Cerebellar cortex (tissue), 1 donor: ENCODE results near the gene CDC42BPA.
"Not testable (repeated sequence)": the region's sequence is repeated elsewhere in the genome, so short reads cannot be mapped to it uniquely, and the experiment has no call there.

Source experiments
- DNase-seq: peaks from one replicate; pipeline ENCODE4 v3.0.0-alpha.2; 2015; ENCODE audit warnings: low spot score

The CDC42BPA gene

GRCh38 chr1:227192163-227192562, 126.1 kb downstream of the CDC42BPA start:
- DNase-seq: peak; percentile 25

GRCh38 chr1:227191607-227192006, 126.7 kb downstream of the CDC42BPA start:
- no peak for DNase-seq

- no peak for DNase-seq
These were observed 128.0 kb downstream of the CDC42BPA start for GRCh38 chr1:227190321-227190720.

GRCh38 chr1:227185291-227185690, 133.0 kb downstream of the CDC42BPA start:
- no peak for DNase-seq

GRCh38 chr1:227182012-227182411, 136.3 kb downstream of the CDC42BPA start:
- no peak for DNase-seq

- no peak for DNase-seq
These were observed 142.7 kb downstream of the CDC42BPA start for GRCh38 chr1:227175611-227176010.

GRCh38 chr1:227174164-227174563, 144.1 kb downstream of the CDC42BPA start:
- DNase-seq: no peak

- DNase-seq: no peak
These were observed 147.7 kb downstream of the CDC42BPA start for GRCh38 chr1:227170361-227171166.

- DNase-seq: no peak
These were observed 148.9 kb downstream of the CDC42BPA start for GRCh38 chr1:227169343-227169742.

GRCh38 chr1:227167276-227168101, 150.8 kb downstream of the CDC42BPA start:
- DNase-seq: no peak

GRCh38 chr1:227166559-227166958, 151.7 kb downstream of the CDC42BPA start:
- DNase-seq: no peak

GRCh38 chr1:227161470-227161869, 156.8 kb downstream of the CDC42BPA start:
- DNase-seq: no peak

GRCh38 chr1:227156520-227156919, 161.8 kb downstream of the CDC42BPA start:
- DNase-seq: no peak

GRCh38 chr1:227155688-227156087, 162.6 kb downstream of the CDC42BPA start:
- DNase-seq: no peak

- DNase-seq: no peak
These were observed 163.3 kb downstream of the CDC42BPA start for GRCh38 chr1:227155004-227155403.

- DNase-seq: no peak
These were observed 165.8 kb downstream of the CDC42BPA start for GRCh38 chr1:227152525-227152924.

GRCh38 chr1:227140376-227140775, 177.9 kb downstream of the CDC42BPA start:
- DNase-seq: no peak

- no peak for DNase-seq
These were observed 182.0 kb downstream of the CDC42BPA start for GRCh38 chr1:227136210-227136820.

GRCh38 chr1:227134686-227135314, 183.5 kb downstream of the CDC42BPA start:
- DNase-seq: no peak

- not testable (repeated sequence) for DNase-seq
These were observed 185.6 kb downstream of the CDC42BPA start for GRCh38 chr1:227132695-227133094.

- peak; percentile 31 for DNase-seq
These were observed 187.1 kb downstream of the CDC42BPA start for GRCh38 chr1:227131193-227131592.

- no peak for DNase-seq
These were observed 190.4 kb downstream of the CDC42BPA start for GRCh38 chr1:227127891-227128290.
